Loucy (cell line): ENCODE data around the gene PLXNA4.

Source experiments
- CTCF ChIP-seq: fragments of 200-600 bp; sonication (generic); conservative IDR thresholded peaks from 2 replicates; pipeline ENCODE4 v1.5.1; 2014; ENCODE audit warnings: mild to moderate bottlenecking, antibody characterized with exemption, low read length
- EZH2phosphoT487 ChIP-seq: fragments of 200-600 bp; IDR thresholded peaks from 2 replicates; pipeline ENCODE4 v1.6.1; 2018; ENCODE audit warnings: antibody characterized with exemption, mild to moderate bottlenecking, moderate library complexity, borderline replicate concordance

GRCh38 chr7:132257253-132257652, 319.0 kb downstream of the PLXNA4 start:
- TF ChIP-seq CTCF, result no peak
- no peak for TF ChIP-seq EZH2phosphoT487
